HCT116 (cell line): ENCODE data around the gene MICALL2. TPM values are rescaled to one million over a fixed set of nuclear protein-coding genes. Genes with fewer than 3 reads are reported as not detected.

ENCODE experiments used
- ATAC-seq: fragments of 200-7000 bp; cut with Tn5 transposase; 2 replicates; pipeline ENCODE4 v1.9.1; 2020; ENCODE audit warnings: mild to moderate bottlenecking, moderate library complexity
- BruUV-seq: library from RNA; stranded (reverse); fragments of 400-500 nt; replicated peaks from 2 replicates; lab custom pipeline; 2021; lab: Mats Ljungman, UMichigan
- CTCF ChIA-PET: fragments of 300-600 bp; sonication (Branson Sonifier 250); formaldehyde crosslinking; loops from one replicate; lab custom pipeline; 2021; ENCODE audit warnings: antibody characterized with exemption; lab: Charles Lee
- POLR2A ChIA-PET: fragments of 300-600, 350-600 bp; sonication (Branson Sonifier 250); formaldehyde crosslinking; loops from one replicate; lab custom pipeline; 2021; ENCODE audit warnings: antibody characterized with exemption; lab: Charles Lee
- RAD21 ChIA-PET, 2 experiments: fragments of 300-600 bp; sonication (Branson Sonifier 250); formaldehyde crosslinking; loops; one replicate each; lab custom pipeline; 2023; ENCODE audit warnings: low total read pairs in 2 of 2; ENCODE audit not compliant: uncharacterized antibody in 2 of 2, unreplicated experiment in 2 of 2, low non-redundant PET in 1 of 2; lab: Charles Lee
- DNase-seq: peaks from one replicate; pipeline ENCODE4 v3.0.0-alpha.2; 2010; ENCODE audit warnings: low read depth, low spot score
- H2AFZ ChIP-seq: fragments of 200-600 bp; shearing (Covaris generic), sonication (generic); 2 replicates; pipeline ENCODE4 v1.6.1; 2017; ENCODE audit warnings: low read depth, mixed run types, mixed read lengths, antibody characterized with exemption, low read length; ENCODE audit not compliant: poor library complexity, severe bottlenecking
- H3K27ac ChIP-seq: 2 replicates; pipeline ENCODE4 v1.5.1; 2012; ENCODE audit warnings: low read depth, low read length
- H3K27me3 ChIP-seq: fragments of 200-600 bp; sonication (generic); 2 replicates; pipeline ENCODE4 v1.6.1; 2016; ENCODE audit warnings: mixed run types, low read length, mixed read lengths; ENCODE audit not compliant: insufficient read depth
- H3K36me3 ChIP-seq, 2 experiments: fragments of 200-500 bp in 1 of 2; fragments of 200-600 bp in 1 of 2; sonication (Bioruptor generic) in 1 of 2; sonication (generic) in 1 of 2; 2 replicates each; pipeline versions ENCODE4 v1.5.1 to v1.6.1; 2014 to 2016; ENCODE audit warnings: low read length in 2 of 2, inconsistent platforms in 1 of 2, mixed read lengths in 1 of 2, mixed run types in 1 of 2; ENCODE audit not compliant: insufficient read depth in 2 of 2, control insufficient read depth in 1 of 2
- H3K4me1 ChIP-seq, 2 experiments: fragments of 200-600 bp in 1 of 2; sonication (generic) in 1 of 2; 2 replicates each; pipeline versions ENCODE4 v1.5.1 to v1.6.1; 2012 to 2017; ENCODE audit warnings: low read length in 2 of 2, inconsistent platforms in 1 of 2, mild to moderate bottlenecking in 1 of 2, mixed read lengths in 1 of 2, mixed run types in 1 of 2, moderate library complexity in 1 of 2; ENCODE audit not compliant: insufficient read depth in 2 of 2, control insufficient read depth in 1 of 2
- H3K4me2 ChIP-seq: fragments of 200-600 bp; sonication (generic); 2 replicates; pipeline ENCODE4 v1.6.1; 2017; ENCODE audit warnings: mixed run types, low read length, mixed read lengths
- H3K4me3 ChIP-seq, 2 experiments: fragments of 200-600 bp in 1 of 2; sonication (generic) in 1 of 2; replicated peaks in 1 of 2; 2 replicates each; pipeline ENCODE4 v1.5.1; 2011 to 2016; ENCODE audit warnings: low read length in 2 of 2, control low read depth in 1 of 2, low read depth in 1 of 2, mild to moderate bottlenecking in 1 of 2, mixed read lengths in 1 of 2, mixed run types in 1 of 2
- H3K79me2 ChIP-seq: fragments of 200-600 bp; sonication (generic); 2 replicates; pipeline ENCODE4 v1.6.1; 2017; ENCODE audit warnings: mild to moderate bottlenecking, mixed run types, low read length, moderate library complexity, mixed read lengths; ENCODE audit not compliant: insufficient read depth
- H3K9ac ChIP-seq: fragments of 200-600 bp; sonication (generic); 2 replicates; pipeline ENCODE4 v1.6.1; 2016; ENCODE audit warnings: low read length, mixed read lengths
- H3K9me2 ChIP-seq: fragments of 200-600 bp; sonication (generic), shearing (Covaris generic); 2 replicates; pipeline ENCODE4 v1.6.1; 2017; ENCODE audit warnings: mixed run types, mild to moderate bottlenecking, moderate library complexity; ENCODE audit not compliant: insufficient read depth
- H3K9me3 ChIP-seq, 2 experiments: fragments of 200-500 bp in 1 of 2; fragments of 200-600 bp in 1 of 2; sonication (Bioruptor generic) in 1 of 2; sonication (generic) in 1 of 2; 2 replicates each; pipeline ENCODE4 v1.6.1; 2014 to 2017; ENCODE audit warnings: low read length in 2 of 2, mixed read lengths in 2 of 2, inconsistent platforms in 1 of 2, low read depth in 1 of 2, mild to moderate bottlenecking in 1 of 2, mixed run types in 1 of 2, moderate library complexity in 1 of 2; ENCODE audit not compliant: control insufficient read depth in 1 of 2, insufficient read depth in 1 of 2
- H4K20me1 ChIP-seq: fragments of 200-600 bp; sonication (generic), shearing (Covaris generic); 2 replicates; pipeline ENCODE4 v1.6.1; 2017; ENCODE audit warnings: mixed run types, mild to moderate bottlenecking, moderate library complexity; ENCODE audit not compliant: insufficient read depth
- CBX3 ChIP-seq: IDR thresholded peaks from 2 replicates; pipeline ENCODE4 v1.6.1; 2012; ENCODE audit warnings: low read depth
- CTCF ChIP-seq, 3 experiments: fragments of 200-600 bp in 1 of 3; sonication (generic) in 1 of 3; IDR thresholded peaks in 2 of 3; conservative IDR thresholded peaks in 1 of 3; 2 replicates each; pipeline ENCODE4 v1.5.1; 2012 to 2017; ENCODE audit warnings: low read depth in 2 of 3, low read length in 2 of 3, antibody characterized with exemption in 1 of 3, borderline replicate concordance in 1 of 3, control low read depth in 1 of 3, mild to moderate bottlenecking in 1 of 3, mixed read lengths in 1 of 3, mixed run types in 1 of 3, moderate library complexity in 1 of 3; ENCODE audit not compliant: insufficient read depth in 1 of 3
- EGR1 ChIP-seq: IDR thresholded peaks from 2 replicates; pipeline ENCODE4 v1.6.1; 2012; ENCODE audit warnings: low read depth
- ELF1 ChIP-seq: IDR thresholded peaks from 2 replicates; pipeline ENCODE4 v1.6.1; 2012; ENCODE audit warnings: low read depth, borderline replicate concordance
- EZH2 ChIP-seq: fragments of 200-600 bp; sonication (generic); IDR thresholded peaks from 2 replicates; pipeline ENCODE4 v1.6.1; 2017; ENCODE audit warnings: antibody characterized with exemption, mixed run types
- EZH2phosphoT487 ChIP-seq: fragments of 200-600 bp; IDR thresholded peaks from 2 replicates; pipeline ENCODE4 v1.6.1; 2018; ENCODE audit warnings: antibody characterized with exemption, borderline replicate concordance
- FOSL1 ChIP-seq: IDR thresholded peaks from 2 replicates; pipeline ENCODE4 v1.6.1; 2012; ENCODE audit warnings: low read depth
- MAX ChIP-seq: IDR thresholded peaks from 2 replicates; pipeline ENCODE4 v1.6.1; 2012
- POLR2A ChIP-seq: IDR thresholded peaks from 2 replicates; pipeline ENCODE4 v1.7.0; 2011; ENCODE audit warnings: borderline replicate concordance; ENCODE audit not compliant: insufficient read depth, insufficient read length; ENCODE audit errors: extremely low read depth
- POLR2AphosphoS5 ChIP-seq: IDR thresholded peaks from 2 replicates; pipeline ENCODE4 v1.6.1; 2011; ENCODE audit warnings: mild to moderate bottlenecking, low read depth, low read length, moderate library complexity
- RAD21 ChIP-seq: IDR thresholded peaks from 2 replicates; pipeline ENCODE4 v1.6.1; 2012; ENCODE audit warnings: low read depth, mild to moderate bottlenecking
- REST ChIP-seq: IDR thresholded peaks from 2 replicates; pipeline ENCODE4 v1.6.1; 2012; ENCODE audit warnings: low read depth
- SIN3A ChIP-seq: IDR thresholded peaks from 2 replicates; pipeline ENCODE4 v1.6.1; 2012; ENCODE audit warnings: low read depth
- SRF ChIP-seq: IDR thresholded peaks from 2 replicates; pipeline ENCODE4 v1.6.1; 2012; ENCODE audit warnings: low read depth
- ZFX ChIP-seq: fragments of 450-650 bp; IDR thresholded peaks from 2 replicates; pipeline ENCODE4 v1.6.1; 2017
- ZNF274 ChIP-seq: fragments of 200-500 bp; sonication (Bioruptor generic); IDR thresholded peaks from 2 replicates; pipeline ENCODE4 v1.6.1; 2014; ENCODE audit warnings: mild to moderate bottlenecking, low read depth, low read length, inconsistent platforms
- intact Hi-C: fragments of 100-400 bp; cut with micrococcal nuclease; formaldehyde crosslinking; loops from 2 replicates; pipeline ENCODE4 v1.10.0; 2022
- total RNA-seq: library from RNA; stranded (reverse); gene quantifications from one replicate; pipeline ENCODE4 v1.2.1, GENCODE V29; 2021; ENCODE audit not compliant: unreplicated experiment

Gene MICALL2
- total RNA-seq, 1 experiment from 2014 or later, result 60.7 TPM

- Histone ChIP-seq H3K9me2 (no peaks in the 10 kb centered on the region), H3K79me2 (no peaks in the 10 kb centered on the region), H3K9me3 (no peaks in the 10 kb centered on the region), H3K4me1 (peaks cover 2 to 6% of the 10 kb centered on the region in 2 experiments; a peak in 3 of 4 replicates), H3K27ac (no peak overlapping the region), H3K36me3 (peaks cover 0 to 38% of the 10 kb centered on the region in 2 experiments; a peak in 2 of 4 replicates), H3K4me2 (no peak overlapping the region), H3K27me3 (no peaks in the 10 kb centered on the region), H4K20me1 (no peaks in the 10 kb centered on the region), H2AFZ (no peak overlapping the region), H3K4me3 (no peak overlapping the region), H3K9ac (no peak overlapping the region)
- no TSS peak for BruUV-seq
- no peak for TF ChIP-seq RAD21
- no peak for TF ChIP-seq ZNF274
- no peak for TF ChIP-seq MAX
- TF ChIP-seq FOSL1, result no peak
- TF ChIP-seq EZH2phosphoT487, result no peak
- no peak for TF ChIP-seq ELF1
- TF ChIP-seq REST, result no peak
- TF ChIP-seq EZH2, result no peak
- TF ChIP-seq SIN3A, result no peak
- no peak for TF ChIP-seq CTCF (IDR thresholded peaks at IDR 0.05 in 2 of 3, conservative IDR thresholded peaks at IDR 0.05 in 1 of 3; ENCODE audit: borderline replicate concordance in 1 of 3, insufficient read depth in 1 of 3, low read depth in 2 of 3, low read length in 2 of 3)
- no peak for TF ChIP-seq POLR2AphosphoS5
- TF ChIP-seq CBX3, result no peak
- TF ChIP-seq EGR1, result no peak
- no peak for TF ChIP-seq SRF
- TF ChIP-seq POLR2A, result no peak
- TF ChIP-seq ZFX, result no peak
- RAD21 ChIA-PET, result no interaction called here
- DNase-seq (no peak), ATAC-seq (no peak)
- POLR2A ChIA-PET, result no interaction called here
- intact Hi-C loops, result no loop called here
- CTCF ChIA-PET, result no interaction called here
Measured at GRCh38 chr7:1479287-1479686, 20.0 kb upstream of the MICALL2 start.
